HuH-7 (cell line): ENCODE data around the gene MTX2.
"Not testable (repeated sequence)": the region's sequence is repeated elsewhere in the genome, so short reads cannot be mapped to it uniquely, and the experiment has no call there.

Experiments
- DNase-seq: peaks from one replicate; pipeline ENCODE4 v3.0.0; 2011; ENCODE audit warnings: low spot score

The MTX2 gene

DNA sequence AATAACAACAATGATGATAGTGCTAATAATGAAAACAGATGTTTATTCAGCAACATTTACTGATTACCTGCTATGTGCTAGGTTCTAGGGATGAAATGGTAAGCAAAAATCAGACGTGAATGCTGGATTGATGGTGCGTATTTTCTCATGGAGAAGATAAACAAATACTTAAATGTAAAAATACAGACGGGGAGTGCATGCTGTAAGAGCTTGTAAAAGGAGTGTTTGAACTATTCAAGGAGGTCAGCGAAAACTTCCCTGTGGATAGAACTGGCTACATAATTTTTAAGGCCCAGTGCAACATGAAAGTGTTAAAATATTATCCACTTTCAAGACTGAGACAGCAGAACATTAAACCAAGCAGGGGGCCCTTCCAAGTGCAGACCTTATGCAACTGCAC lies 22.1 kb downstream of the MTX2 start:
- DNase-seq: no peak

DNA sequence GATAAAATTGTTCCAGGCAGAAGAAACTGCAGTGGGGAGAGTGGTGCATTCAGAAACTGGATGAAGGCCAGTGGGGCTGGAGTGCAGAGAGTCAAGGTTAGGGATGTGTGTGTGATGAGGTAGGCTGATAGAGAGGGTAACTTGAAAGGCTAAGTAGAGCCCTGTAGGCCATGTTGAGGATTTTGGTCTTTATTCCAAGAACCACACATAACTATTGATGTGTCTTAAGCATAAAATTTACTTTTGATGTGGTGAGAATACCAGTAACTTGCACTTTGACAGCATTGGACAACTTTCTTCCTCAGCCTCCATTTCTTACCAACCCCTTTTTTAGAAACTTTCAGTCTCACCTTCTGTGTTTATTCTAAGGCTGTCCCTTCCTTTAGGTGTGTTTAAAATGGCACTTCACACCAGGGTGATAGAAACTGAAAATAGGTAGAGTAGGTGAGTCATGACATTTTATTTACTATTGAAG lies 22.6 kb downstream of the MTX2 start:
- no peak for DNase-seq

DNA sequence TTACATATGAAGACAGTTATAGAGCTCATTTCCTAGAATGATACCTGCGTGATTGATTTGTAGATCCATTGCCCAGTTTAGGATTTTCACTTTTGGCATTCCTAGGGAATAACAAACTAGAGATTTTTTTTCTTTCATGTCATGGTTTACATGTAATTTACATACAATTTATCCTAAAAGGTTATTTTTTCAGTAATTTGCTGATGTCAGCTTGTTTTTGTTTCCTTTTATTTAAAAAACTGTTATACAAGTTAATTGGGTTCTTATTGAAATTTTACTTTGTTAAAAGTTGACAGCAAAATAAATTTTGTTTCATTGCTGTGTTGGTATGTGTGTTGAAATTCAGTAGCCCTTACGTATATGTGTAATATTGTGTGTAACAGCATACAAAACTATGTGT lies 23.4 kb downstream of the MTX2 start:
- DNase-seq: no peak

DNA sequence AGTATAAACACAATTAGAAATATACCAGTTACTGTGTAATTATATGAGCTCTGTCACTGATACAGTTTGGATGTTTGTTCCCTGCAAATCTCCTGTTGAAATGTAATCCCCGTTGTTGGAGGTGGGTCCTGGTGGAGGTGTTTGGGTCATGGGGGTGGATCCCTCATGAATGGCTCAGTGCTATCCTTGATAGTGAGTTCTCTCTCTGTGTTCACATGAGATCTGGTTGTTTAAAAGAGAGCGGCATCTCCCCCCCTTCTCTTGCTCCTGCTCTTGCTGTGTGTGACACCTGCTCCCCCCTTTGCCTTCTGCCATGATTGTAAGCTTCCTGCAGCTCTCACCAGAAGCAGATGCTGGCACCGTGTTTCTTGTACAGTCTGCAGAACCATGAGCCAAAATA lies 24.1 kb downstream of the MTX2 start:
- DNase-seq: no peak

DNA sequence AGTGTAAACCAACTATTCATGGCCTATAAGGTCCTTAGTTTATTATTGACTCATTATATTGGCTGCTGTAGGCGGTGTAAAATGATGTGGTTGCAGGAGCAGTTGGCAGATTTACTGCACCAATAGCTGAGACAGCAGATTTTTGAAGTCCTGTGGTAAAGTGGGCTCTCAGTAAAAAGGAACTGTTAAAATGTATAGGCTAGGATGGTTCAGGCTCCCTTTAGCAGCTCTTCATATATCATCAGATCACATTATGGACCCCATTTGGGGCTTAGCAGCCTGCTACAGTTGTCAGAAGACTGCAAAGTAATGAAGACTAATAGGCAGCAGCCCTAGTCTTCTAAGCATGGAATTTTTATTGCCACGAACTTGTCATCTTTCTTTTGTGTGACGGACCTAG lies 27.8 kb downstream of the MTX2 start:
- DNase-seq: no peak

DNA sequence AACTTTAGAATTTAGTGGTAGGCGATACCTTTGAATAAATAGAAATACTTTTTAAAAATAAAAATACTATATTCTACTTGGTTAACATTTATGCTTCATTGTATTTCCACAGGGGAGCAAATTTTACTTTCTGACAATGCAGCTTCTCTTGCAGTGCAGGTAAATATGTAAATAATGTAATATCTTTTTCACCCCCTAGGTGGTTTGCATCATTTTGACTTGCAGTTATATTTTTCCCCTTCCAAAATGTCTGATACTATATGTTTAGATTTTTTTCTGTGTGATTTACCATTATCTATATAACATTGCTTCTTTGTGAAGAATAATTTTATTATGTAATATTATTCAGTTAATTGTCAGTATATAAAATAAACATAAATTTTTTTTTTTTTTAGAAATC lies 28.5 kb downstream of the MTX2 start:
- no peak for DNase-seq

DNA sequence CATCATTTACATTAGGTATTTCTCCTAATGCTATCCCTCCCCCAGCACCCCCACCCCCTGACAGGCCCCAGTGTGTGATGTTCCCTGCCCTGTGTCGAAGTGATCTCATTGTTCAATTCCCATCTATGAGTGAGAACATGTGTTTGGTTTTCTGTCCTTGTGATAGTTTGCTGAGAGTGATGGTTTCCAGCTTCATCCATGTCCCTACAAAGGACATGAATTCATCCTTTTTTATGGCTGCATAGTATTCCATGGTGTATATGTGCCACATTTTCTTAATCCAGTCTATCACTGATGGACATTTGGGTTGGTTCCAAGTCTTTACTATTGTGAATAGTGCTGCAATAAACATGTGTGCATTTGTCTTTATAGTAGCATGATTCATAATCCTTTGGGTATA lies 36.8 kb downstream of the MTX2 start:
- DNase-seq: not testable (repeated sequence)

DNA sequence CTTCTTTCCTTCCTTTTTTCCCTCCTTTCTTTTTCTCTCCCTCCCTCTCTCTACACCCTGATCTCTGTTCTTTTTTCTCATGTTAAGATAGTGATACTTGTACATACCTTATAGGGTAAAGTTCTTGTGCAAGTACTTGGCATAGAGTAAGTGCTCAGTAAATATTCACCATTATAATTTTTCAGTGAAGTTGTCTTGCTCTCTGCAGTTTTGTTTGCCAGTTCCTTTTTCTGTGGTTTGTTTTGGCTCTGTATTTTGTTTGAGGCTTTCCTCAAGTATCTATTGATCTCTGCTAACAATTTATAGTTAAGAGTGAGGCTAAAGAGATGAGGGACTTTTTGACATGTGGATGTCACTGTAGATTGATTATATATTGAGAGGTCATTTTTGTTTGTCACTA lies 48.0 kb downstream of the MTX2 start:
- no peak for DNase-seq

DNA sequence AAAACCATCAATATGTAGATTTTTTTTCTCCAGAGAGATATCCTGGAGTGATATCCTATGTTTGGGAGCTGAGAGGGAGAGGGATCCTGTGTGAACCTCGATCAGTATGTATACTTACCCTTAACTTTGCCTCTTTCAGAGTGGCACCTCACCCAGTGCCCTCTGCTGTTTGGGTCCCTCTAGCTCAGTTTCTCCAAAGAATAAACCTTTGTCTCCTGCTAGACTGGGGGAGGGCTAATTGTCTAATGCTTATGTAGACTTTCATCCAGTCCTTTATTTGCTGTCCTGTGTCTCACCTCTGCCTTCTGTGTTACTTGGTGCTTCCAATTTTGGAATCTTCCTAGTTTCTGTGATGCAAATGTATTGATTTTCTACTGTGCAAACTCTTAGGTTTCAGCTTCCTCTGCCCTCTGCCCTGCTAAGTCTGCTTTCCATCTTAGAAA lies 48.4 kb downstream of the MTX2 start:
- no peak for DNase-seq

DNA sequence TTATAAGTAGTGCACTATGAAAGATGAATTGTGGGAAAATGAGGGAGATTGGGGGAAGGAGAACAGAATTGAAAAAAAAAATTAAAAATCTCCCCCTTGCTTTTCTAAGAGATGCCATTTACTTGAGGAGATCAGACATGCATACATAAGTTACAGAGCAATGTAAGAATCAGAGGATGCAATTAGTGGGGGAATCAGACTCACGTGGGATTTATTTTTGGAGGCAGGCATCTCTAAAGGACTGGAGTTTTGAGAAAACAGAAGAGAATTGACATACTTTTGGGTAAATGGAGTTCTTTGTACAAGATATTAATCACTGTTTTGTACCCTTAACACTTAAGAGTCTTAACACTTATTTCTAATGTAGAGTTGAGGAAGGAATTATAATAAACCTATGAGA lies 52.7 kb downstream of the MTX2 start:
- no peak for DNase-seq

DNA sequence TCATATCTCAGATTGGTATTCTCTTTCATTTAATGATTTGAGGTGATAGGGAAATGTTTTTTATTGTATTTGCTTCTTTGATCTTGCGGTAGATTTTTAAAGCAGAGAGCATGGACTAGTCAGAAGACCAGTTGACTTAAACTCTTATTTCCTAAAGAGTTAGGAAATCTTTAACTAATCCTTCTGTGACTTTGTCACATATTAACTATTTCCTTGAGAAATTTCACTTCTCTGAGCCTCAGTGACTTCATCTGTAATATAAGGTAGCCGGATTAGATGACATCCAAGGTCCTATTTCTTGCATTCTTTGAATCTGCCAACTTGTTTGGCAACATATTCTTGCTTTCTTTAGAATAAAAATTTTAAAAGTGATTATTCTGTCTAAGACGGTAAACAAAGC lies 55.6 kb downstream of the MTX2 start:
- DNase-seq: no peak

DNA sequence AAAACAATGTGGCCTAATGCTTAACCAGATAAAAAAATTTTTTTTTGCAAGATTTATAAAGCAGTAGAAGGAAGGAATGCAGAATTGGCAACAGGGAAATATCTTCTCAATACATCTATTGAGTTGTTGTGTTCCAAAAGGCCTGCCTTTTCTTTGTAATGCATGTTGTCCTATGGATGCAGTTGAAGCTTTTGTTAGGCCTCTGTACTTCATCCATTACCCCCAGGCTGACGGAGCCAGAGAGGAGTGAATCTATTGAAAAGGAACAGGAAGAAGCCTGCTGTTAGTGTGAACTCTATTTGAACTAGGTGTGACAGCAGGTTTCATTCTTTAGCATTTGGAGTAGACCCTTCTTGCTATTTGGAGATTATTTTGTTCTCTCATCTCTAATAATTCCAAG lies 56.5 kb downstream of the MTX2 start:
- no peak for DNase-seq

DNA sequence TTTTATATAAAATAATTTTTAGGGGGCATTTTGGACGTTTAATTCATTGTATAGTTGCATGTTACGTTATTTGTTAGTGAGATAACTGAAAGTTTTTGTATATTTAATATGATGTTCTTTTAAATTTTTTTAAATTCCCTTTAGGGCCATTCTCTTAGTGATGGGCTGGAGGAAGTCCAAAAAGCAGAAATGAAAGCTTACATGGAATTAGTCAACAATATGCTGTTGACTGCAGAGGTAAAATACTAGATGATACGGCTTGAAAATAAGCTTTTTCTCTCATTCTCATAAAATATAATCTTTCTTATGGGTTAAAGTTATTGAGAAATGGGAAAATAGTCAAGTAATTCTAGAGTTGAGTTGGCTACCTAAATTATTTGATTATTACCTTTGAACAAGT lies 58.9 kb downstream of the MTX2 start:
- DNase-seq: no peak

DNA sequence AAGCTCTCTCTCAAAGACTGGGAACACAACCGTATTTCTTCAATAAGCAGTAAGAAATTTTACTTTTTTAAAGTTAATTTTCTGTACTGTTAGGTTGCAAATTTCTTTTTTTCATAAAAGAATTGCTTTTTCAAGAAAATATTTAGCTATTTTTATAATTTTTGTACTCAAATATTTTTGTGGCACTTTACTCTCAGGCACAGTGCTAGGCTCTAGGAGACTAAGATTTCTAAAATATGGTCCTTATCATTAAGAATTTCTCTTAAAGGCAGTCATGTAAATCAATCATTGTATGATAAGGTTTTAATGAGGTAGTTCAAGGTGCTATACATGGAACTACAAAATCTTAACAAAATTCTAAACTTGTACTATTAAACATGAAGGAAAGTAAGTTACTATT lies 61.4 kb downstream of the MTX2 start:
- no peak for DNase-seq

DNA sequence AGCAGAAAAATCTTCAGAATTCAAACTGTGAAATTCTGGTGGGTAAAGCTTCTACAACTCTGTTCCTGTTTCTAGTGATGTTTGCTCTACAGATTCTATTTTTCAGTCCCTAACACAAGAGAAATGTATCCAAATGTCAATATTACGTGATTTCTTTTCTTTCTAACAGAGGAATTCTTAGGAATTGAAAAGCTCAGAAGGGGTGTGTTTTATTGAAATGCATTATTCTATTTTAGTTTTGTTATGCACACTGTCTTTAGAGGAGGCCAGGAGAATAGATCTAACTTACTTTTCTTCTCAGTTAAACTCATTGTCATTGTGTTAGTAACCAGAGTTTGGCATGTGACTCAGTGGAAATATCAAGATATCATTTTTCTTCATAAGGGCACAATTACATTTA lies 62.4 kb downstream of the MTX2 start:
- DNase-seq: no peak

DNA sequence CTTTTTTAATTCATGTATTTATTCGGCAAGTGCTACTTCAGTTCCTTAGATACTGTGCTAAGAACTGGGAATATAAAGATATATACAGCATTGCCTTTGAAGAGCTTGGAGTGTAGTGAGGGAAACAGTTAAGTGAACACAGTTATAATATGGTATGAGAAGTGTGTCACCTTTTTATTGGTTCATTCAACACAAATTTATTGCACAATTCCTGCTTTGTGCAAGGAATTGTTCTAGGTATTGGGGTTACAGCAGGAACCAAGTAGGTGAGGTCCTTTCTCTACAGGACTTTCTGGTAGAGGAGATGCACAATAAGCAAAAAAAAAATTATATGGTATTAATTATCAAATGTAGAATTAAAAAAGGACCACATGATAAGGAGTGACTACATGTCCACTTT lies 65.5 kb downstream of the MTX2 start:
- DNase-seq: no peak

DNA sequence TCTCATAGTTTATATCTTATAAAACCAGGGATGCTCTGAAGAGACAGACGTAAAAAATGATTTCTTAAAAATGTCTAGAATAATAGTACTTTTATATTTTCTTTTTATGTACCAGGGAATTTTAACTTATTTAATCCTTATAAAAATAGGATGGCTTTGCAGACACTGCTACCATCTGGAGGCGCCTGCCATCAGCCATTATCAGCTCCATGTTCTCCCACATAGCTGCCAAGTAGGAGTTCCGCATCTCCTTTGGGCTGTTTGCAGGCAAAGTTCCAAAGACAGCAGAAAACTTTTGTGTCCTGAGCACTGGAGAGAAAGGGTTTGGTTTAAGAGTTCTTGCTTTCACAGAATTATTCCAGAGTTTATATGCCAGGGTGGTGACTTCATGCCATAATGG lies 69.2 kb downstream of the MTX2 start:
- DNase-seq: no peak

DNA sequence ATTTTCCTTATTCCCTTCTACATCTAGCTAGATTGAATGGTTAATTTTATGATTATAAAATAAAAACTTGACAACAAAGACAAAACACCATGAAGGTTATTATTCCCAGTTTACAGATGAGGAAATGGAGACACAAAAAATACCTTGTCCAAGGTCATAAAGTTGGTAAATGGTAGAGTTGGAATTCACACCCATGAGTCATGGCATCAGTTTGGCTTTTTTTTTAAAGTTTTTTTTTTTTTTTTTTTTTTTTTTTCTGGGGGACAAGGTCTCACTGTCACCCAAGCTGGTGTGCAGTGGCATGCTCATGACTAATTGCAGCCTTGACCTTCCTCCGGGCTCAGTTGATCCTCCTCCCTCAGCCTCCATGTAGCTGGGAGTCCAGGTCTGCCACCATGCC lies 70.0 kb downstream of the MTX2 start:
- DNase-seq: no peak

DNA sequence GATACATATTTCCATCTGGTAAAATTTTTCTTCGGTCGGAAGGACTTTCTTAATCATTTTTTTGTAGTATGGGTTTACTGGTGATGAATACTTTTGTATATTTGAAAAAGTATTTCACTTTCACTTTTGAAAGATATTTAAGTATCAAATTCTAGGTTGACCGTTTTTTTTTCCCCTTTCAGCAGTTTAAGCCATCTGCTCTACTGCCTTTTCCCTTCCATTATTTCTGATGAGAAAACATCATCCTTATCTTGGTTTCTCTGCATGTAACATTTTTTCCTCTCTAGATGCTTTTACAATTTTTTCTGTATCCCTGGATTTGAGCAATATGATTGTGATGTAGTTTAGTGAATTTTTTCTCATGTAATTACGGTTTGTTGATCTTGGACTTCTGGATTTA lies 87.0 kb downstream of the MTX2 start:
- DNase-seq: no peak

DNA sequence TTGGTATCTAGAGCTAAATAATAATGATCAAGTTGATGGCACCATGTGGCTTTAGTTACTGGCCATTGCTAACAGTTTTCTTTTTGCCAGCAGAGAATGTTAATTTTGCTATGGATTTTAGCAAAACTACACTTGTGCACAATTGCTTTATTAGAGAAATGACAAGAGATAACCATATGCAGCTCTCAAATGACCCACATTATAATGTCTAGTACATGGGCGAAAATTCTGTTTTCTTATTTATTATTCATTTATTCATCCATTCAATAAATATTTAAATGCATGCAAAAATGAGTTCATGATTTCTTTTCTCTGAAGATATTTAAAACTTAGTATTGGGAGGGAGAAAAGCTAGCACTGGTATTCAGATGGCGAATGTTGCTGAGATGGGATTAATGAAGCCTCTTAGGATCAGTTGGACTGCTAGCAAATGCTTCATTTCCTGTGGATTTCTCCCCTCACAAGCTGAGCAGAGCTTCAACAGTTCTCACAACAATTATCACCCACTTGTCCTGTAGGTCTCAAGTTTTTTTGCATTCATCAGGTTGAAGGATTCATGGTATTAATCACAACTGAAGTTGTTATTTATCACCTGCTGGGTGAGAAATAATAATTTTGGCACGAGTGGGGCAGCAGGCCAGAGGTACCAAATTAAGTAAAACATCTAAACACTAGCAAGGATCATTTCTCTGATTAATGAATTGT lies 95.2 kb downstream of the MTX2 start:
- no peak for DNase-seq

DNA sequence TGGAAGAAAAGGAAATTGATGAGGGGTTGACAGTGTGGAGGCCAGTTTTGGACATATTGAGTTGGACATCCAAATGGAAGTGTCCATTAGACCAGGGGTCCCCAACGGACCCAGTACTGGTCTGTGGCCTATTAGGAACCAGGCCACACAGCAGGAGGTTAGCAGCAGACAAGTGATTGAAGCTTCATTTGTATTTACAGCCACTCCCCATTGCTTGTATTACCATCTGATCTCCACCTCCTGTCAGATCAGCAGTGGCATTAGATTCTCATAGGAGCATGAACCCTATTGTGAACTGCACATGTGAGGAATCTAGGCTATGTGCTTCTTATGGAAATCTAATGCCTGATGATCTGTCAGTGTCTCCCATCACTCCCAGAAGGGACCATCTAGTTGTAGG lies 99.1 kb downstream of the MTX2 start:
- DNase-seq: no peak

DNA sequence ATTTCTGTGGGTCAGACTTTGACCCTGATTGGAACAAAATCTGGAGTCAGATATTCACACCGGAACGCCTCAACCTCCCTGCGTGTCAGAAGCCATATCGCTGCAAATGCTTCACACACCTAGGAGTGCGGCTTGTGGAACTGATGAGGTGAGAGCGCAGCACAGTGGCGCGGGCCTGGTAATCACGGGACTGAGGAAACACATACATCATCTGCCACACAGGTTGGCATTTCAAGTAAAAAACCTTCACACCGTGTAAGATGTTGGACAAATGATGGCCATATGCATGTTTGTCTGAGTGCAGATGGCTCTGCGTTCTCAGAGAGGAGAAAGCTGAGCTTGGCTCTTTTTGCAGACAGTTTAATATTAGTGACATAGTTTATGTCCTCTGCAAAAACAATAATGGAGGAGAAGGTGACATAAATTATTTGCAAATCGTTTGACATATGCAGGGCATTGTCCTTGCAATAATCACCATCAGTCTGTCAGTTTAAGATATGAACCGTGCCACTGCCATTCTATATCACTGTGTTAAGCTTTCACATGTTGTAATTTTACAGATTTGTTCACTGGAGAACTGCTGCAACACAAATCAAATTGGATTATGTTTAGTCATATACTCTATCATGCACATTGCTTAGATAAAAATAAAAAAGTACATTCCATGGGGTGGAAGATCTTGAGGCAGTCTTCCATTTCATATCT lies 101.4 kb downstream of the MTX2 start:
- no peak for DNase-seq

DNA sequence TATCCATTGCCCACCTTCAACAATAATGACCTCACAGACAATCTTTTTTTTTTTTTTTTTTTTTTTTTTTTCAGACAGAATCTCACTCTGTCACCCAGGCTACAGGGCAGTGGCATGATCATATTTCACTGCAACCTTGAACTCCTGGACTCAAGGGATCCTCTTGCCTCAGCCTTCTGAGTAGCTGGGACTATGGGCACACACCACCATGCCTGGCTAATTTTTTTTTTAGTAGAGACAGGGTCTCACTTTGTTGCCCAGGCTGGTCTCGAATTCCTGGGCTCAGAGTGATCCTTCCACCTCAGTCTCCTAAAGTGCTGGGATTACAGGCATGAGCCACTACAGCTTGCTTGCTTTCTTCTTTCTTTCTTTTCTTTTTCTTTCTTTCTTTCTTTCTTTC lies 103.9 kb downstream of the MTX2 start:
- not testable (repeated sequence) for DNase-seq

DNA sequence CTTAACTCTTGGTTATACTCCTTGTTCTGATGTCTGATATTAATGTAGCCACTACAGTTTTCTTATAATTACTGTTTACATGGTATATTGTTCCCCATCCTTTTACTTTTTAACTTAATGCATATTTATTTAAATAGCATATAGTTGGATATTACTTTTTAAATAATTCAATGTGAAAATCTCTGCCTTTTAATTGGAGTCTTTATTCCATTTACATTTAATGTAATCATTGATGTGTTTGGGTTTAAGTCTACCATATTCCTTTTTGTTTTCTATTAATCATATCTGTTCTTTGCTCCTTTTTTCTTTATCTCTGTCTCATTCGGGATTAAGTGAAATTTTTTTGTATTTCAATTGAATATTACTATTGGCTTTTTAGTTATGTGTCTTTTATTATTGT lies 109.1 kb downstream of the MTX2 start:
- DNase-seq: no peak
